SU-DHL-6 (cell line): ENCODE results near the gene BLCAP.
"Not testable (repeated sequence)": the region's sequence is repeated elsewhere in the genome, so short reads cannot be mapped to it uniquely, and the experiment has no call there.

ENCODE experiments used
- H2AFZ ChIP-seq: fragments of 200-600 bp; sonication (generic); 2 replicates; pipeline ENCODE4 v1.6.1; 2014; ENCODE audit warnings: low read depth, mild to moderate bottlenecking, moderate library complexity, mixed read lengths, antibody characterized with exemption, low read length; ENCODE audit not compliant: severe bottlenecking
- H3F3A ChIP-seq: fragments of 200-600 bp; shearing (Covaris generic); 2 replicates; pipeline ENCODE4 v1.6.0; 2016; ENCODE audit warnings: antibody characterized with exemption, mild to moderate bottlenecking; ENCODE audit not compliant: insufficient read depth
- H3K27ac ChIP-seq: fragments of 200-600 bp; sonication (generic); 2 replicates; pipeline ENCODE4 v1.5.1; 2016; ENCODE audit warnings: low read depth, mild to moderate bottlenecking, low read length, moderate library complexity, mixed read lengths
- H3K27me3 ChIP-seq: fragments of 200-600 bp; sonication (generic), shearing (Covaris generic); 2 replicates; pipeline ENCODE4 v1.6.0; 2014; ENCODE audit warnings: mild to moderate bottlenecking, low read length
- H3K36me3 ChIP-seq: fragments of 200-600 bp; sonication (generic); 2 replicates; pipeline ENCODE4 v1.6.1; 2014; ENCODE audit warnings: mild to moderate bottlenecking, low read length, mixed read lengths
- H3K4me2 ChIP-seq: fragments of 300-600, 200-600 bp; shearing (Covaris generic), sonication (generic); 2 replicates; pipeline ENCODE4 v1.6.0; 2014; ENCODE audit warnings: low read length, low read depth, mild to moderate bottlenecking; ENCODE audit not compliant: poor library complexity, severe bottlenecking
- H3K4me3 ChIP-seq: fragments of 200-600 bp; sonication (generic); 2 replicates; pipeline ENCODE4 v1.5.1; 2014; ENCODE audit warnings: antibody characterized with exemption, low read length, mild to moderate bottlenecking, mixed read lengths; ENCODE audit not compliant: insufficient read depth, poor library complexity, severe bottlenecking
- H3K79me2 ChIP-seq: fragments of 200-600 bp; sonication (generic); 2 replicates; pipeline ENCODE4 v1.6.1; 2014; ENCODE audit warnings: mild to moderate bottlenecking, low read length, moderate library complexity; ENCODE audit not compliant: insufficient read depth
- H3K9ac ChIP-seq: fragments of 200-600 bp; sonication (generic); 2 replicates; pipeline ENCODE4 v1.7.0; 2014; ENCODE audit warnings: mild to moderate bottlenecking, low read length
- H3K9me2 ChIP-seq: fragments of 200-600 bp; sonication (generic); replicated peaks from 2 replicates; pipeline ENCODE4 v1.6.1; 2014; ENCODE audit warnings: low read length; ENCODE audit not compliant: insufficient read depth
- H3K9me3 ChIP-seq: fragments of 200-600 bp; sonication (generic); 2 replicates; pipeline ENCODE4 v1.6.1; 2014; ENCODE audit warnings: low read length, mixed read lengths; ENCODE audit not compliant: insufficient read depth
- H4K20me1 ChIP-seq: fragments of 200-600 bp; sonication (generic); 2 replicates; pipeline ENCODE4 v1.6.1; 2014; ENCODE audit warnings: low read depth, mild to moderate bottlenecking, antibody characterized with exemption, low read length, moderate library complexity, mixed read lengths
- CTCF ChIP-seq: fragments of 200-600 bp; sonication (generic); IDR thresholded peaks from one replicate; pipeline ENCODE4 v1.5.1; 2017; ENCODE audit warnings: antibody characterized with exemption, mild to moderate bottlenecking, low read length, moderate library complexity; ENCODE audit not compliant: insufficient read depth, poor library complexity, severe bottlenecking
- EZH2phosphoT487 ChIP-seq: fragments of 200-600 bp; sonication (generic), shearing (Covaris generic); conservative IDR thresholded peaks from 2 replicates; pipeline ENCODE4 v1.6.1; 2018; ENCODE audit warnings: mild to moderate bottlenecking, antibody characterized with exemption, low read length, moderate library complexity, mixed read lengths

BLCAP gene

GRCh38 chr20:37490663-37491350 is 36.9 kb downstream of the BLCAP start:
- Histone ChIP-seq H4K20me1 (no peaks in the 10 kb centered on the region), H3K79me2 (no peaks in the 10 kb centered on the region), H3K4me2 (no peak overlapping the region), H3K9me2 (no peaks in the 10 kb centered on the region), H3K27me3 (no peaks in the 10 kb centered on the region), H3K36me3 (no peaks in the 10 kb centered on the region), H3K9me3 (no peaks in the 10 kb centered on the region), H3F3A (no peaks in the 10 kb centered on the region), H3K9ac (no peak overlapping the region), H2AFZ (no peak overlapping the region), H3K4me3 (no peak overlapping the region), H3K27ac (no peak overlapping the region)
- no peak for TF ChIP-seq EZH2phosphoT487
- TF ChIP-seq CTCF = no peak

- not testable (repeated sequence) for H3K9me2 ChIP-seq, H3K4me3 ChIP-seq, H3K27me3 ChIP-seq, H3K9me3 ChIP-seq, H4K20me1 ChIP-seq, H3K4me2 ChIP-seq, H3F3A ChIP-seq, H3K9ac ChIP-seq, H2AFZ ChIP-seq, H3K36me3 ChIP-seq, H3K79me2 ChIP-seq, H3K27ac ChIP-seq
Observed at GRCh38 chr20:37486209-37486608, 41.5 kb downstream of the BLCAP start.

- Histone ChIP-seq H3K27me3 (no peaks in the 10 kb centered on the region), H3K36me3 (no peaks in the 10 kb centered on the region), H2AFZ (no peak overlapping the region)
Observed at GRCh38 chr20:37484331-37484730, 43.3 kb downstream of the BLCAP start.

More at GRCh38 chr20:37484331-37484730, 43.3 kb downstream of the BLCAP start:
- TF ChIP-seq EZH2phosphoT487 = no peak
- no peak for TF ChIP-seq CTCF
- Histone ChIP-seq H3F3A (no peaks in the 10 kb centered on the region), H3K79me2 (no peaks in the 10 kb centered on the region), H3K9me2 (no peaks in the 10 kb centered on the region), H3K9ac (no peak overlapping the region), H3K27ac (no peak overlapping the region), H3K9me3 (no peaks in the 10 kb centered on the region), H3K4me3 (no peak overlapping the region), H4K20me1 (no peaks in the 10 kb centered on the region), H3K4me2 (no peak overlapping the region)
